GM12878 (cell line): ENCODE measurements around the gene NAMPT. TPM values are rescaled to one million over a fixed set of nuclear protein-coding genes. Genes with fewer than 3 reads are reported as not detected.

Experiments used
- CUX1 ChIP-seq: IDR thresholded peaks from 2 replicates; pipeline ENCODE4 v1.6.1; 2012; ENCODE audit warnings: improper control_type of control experiment, low read depth, low read length; ENCODE audit not compliant: insufficient replicate concordance
- EZH2 ChIP-seq: IDR thresholded peaks from 2 replicates; pipeline ENCODE4 v1.6.1; 2012; ENCODE audit warnings: low read depth, mild to moderate bottlenecking, control low read depth, inconsistent platforms, low read length, borderline replicate concordance; ENCODE audit not compliant: control insufficient read depth
- HDAC6 ChIP-seq: fragments of 200-600 bp; sonication (generic); IDR thresholded peaks from one replicate; pipeline ENCODE4 v1.8.0; 2017; ENCODE audit warnings: antibody characterized with exemption; ENCODE audit not compliant: unreplicated experiment
- IRF4 ChIP-seq: IDR thresholded peaks from 2 replicates; pipeline ENCODE4 v1.6.1; 2011; ENCODE audit warnings: low read depth, low read length
- JUNB ChIP-seq: IDR thresholded peaks from 2 replicates; pipeline ENCODE4 v1.6.1; 2016; ENCODE audit warnings: antibody characterized with exemption, mild to moderate bottlenecking
- NR2C2 ChIP-seq: IDR thresholded peaks from 2 replicates; pipeline ENCODE4 v1.6.1; 2011; ENCODE audit warnings: borderline replicate concordance, low read depth; ENCODE audit not compliant: control insufficient read depth, insufficient read length
- SMC3 ChIP-seq: IDR thresholded peaks from 2 replicates; pipeline ENCODE4 v1.6.1; 2011; ENCODE audit warnings: low read length, improper control_type of control experiment, borderline replicate concordance
- TARDBP ChIP-seq: IDR thresholded peaks from 2 replicates; pipeline ENCODE4 v1.6.1; 2016; ENCODE audit warnings: borderline replicate concordance
- ZZZ3 ChIP-seq: IDR thresholded peaks from 2 replicates; pipeline ENCODE4 v1.6.1; 2011; ENCODE audit warnings: low read depth; ENCODE audit not compliant: control insufficient read depth, insufficient read length
- polyA plus RNA-seq, 11 experiments: library from polyadenylated mRNA; depleted of rRNA in 4 of 11; unstranded in 6 of 11; stranded (reverse) in 5 of 11; fragments of >200 nt; fragmentation: Nextera tagmentation in 4 of 11; fragmentation: Illumina TruSeq in 1 of 11; extraction: Ambion mirVana in 4 of 11; extraction: Trizol in 1 of 11; gene quantifications; 1 replicate in 1 of 11; 2 replicates in 10 of 11; pipeline versions ENCODE4 v1.2.1 to v1.2.3, GENCODE V29; 2011 to 2016; ENCODE audit warnings: inconsistent platforms in 2 of 11, missing spikeins in 2 of 11, low read depth in 1 of 11
- total RNA-seq, 4 experiments: library from RNA; depleted of rRNA in 3 of 4; stranded (reverse); fragments of >200 nt in 3 of 4; fragmentation: Illumina TruSeq in 1 of 4; extraction: Trizol in 1 of 4; gene quantifications; 2 replicates each; pipeline versions ENCODE4 v1.2.1 to v1.2.3, GENCODE V29; 2013 to 2021
- TF ChIP-seq, protein P1 (sequence below): fragments of 450-650 bp; IDR thresholded peaks from 2 replicates; pipeline ENCODE4 v1.6.1; 2016; ENCODE audit warnings: mild to moderate bottlenecking

NAMPT gene
- total and polyA plus RNA-seq, 10 of the 15 experiments (the other 5 are each of a cell fraction or from before 2014, with no cell fraction given): 28.3 to 173 (median 75.0) TPM

GRCh38 chr7:106248600-106248999 is 36.2 kb downstream of the NAMPT start (continued):
- no peak for TF ChIP-seq CUX1
- TF ChIP-seq EZH2: no peak
- TF ChIP-seq HDAC6: no peak
- no peak for TF ChIP-seq JUNB
- no peak for TF ChIP-seq IRF4
- no peak for TF ChIP-seq TARDBP
- no peak for TF ChIP-seq SMC3
- TF ChIP-seq, protein P1, sequence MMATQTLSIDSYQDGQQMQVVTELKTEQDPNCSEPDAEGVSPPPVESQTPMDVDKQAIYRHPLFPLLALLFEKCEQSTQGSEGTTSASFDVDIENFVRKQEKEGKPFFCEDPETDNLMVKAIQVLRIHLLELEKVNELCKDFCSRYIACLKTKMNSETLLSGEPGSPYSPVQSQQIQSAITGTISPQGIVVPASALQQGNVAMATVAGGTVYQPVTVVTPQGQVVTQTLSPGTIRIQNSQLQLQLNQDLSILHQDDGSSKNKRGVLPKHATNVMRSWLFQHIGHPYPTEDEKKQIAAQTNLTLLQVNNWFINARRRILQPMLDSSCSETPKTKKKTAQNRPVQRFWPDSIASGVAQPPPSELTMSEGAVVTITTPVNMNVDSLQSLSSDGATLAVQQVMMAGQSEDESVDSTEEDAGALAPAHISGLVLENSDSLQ: no peak
- no peak for TF ChIP-seq ZZZ3
- TF ChIP-seq NR2C2: no peak
